D721Med (cell line): Measurements from ENCODE around the gene CTRL.

Source experiments
- DNase-seq: peaks from one replicate; pipeline ENCODE4 v3.0.0; 2011; ENCODE audit warnings: low spot score; ENCODE audit not compliant: insufficient read length
- FAIRE-seq: peaks from 2 replicates; lab custom pipeline; 2011; peaks lifted over from hg19 to GRCh38; lab: Jason Lieb, UNC
- CTCF ChIP-seq: IDR thresholded peaks from 2 replicates; pipeline ENCODE4 v1.5.1; 2012; ENCODE audit warnings: mild to moderate bottlenecking, control low read depth; ENCODE audit not compliant: insufficient read depth; ENCODE audit errors: missing control alignments

The CTRL gene

DNA sequence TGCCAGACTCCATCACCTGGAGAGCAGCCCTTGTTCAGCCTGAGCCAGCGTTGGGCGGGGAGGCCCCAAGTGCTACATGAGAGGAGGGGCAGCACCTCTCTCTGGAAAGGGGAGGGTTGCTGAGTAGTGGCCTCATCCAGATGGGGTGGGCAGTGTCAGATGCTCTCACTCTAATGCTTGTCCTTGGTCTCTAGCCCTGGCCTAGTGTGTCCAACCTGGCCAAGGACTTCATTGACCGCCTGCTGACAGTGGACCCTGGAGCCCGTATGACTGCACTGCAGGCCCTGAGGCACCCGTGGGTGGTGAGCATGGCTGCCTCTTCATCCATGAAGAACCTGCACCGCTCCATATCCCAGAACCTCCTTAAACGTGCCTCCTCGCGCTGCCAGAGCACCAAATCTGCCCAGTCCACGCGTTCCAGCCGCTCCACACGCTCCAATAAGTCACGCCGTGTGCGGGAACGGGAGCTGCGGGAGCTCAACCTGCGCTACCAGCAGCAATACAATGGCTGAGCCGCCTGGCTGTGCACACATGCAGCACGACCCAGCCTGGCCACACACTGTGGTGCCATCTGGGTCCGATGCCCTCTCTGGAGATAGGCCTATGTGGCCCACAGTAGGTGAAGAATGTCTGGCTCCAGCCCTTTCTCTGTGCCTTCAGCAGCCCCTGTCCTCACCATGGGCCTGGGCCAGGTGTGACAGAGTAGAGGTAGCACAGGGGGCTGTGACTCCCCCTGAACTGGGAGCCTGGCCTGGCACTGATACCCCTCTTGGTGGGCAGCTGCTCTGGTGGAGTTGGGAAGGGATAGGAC, 4.3 kb downstream of the CTRL start:
- DNase-seq: no peak
- no peak for TF ChIP-seq CTCF
- FAIRE-seq: no peak

- FAIRE-seq: no peak
- DNase-seq: no peak
Measured at GRCh38 chr16:67926181-67926750, 5.4 kb downstream of the CTRL start.

GRCh38 chr16:67924140-67924906, 7.3 kb downstream of the CTRL start:
- FAIRE-seq: no peak
- TF ChIP-seq CTCF: no peak
- DNase-seq: no peak

More at GRCh38 chr16:67926181-67926750, 5.4 kb downstream of the CTRL start:
- TF ChIP-seq CTCF: no peak

GRCh38 chr16:67923414-67924116, 8.1 kb downstream of the CTRL start:
- no peak for DNase-seq
- FAIRE-seq: no peak
- TF ChIP-seq CTCF: no peak

DNA sequence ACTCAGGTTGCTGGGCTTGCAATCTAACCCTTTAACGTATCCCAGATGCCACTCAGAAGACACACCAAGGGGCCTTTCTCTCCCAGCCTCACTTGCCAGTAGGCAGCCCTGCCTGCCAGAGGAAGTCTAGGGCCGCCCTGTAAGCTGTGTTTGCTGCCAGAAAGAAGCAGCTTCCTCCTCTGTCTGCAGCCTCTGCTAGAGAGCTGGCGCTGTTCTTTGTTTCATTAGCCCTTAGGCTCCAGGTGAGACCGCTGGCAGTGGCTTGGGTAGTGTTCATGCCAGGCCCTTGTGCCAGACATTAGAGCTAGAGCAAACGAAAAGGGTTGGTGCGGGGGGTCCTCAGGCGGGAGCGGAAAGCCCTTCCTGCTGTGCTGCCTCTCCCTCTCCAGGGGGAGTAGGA, 8.9 kb downstream of the CTRL start:
- no peak for TF ChIP-seq CTCF
- FAIRE-seq (no peak), DNase-seq (no peak)

- DNase-seq: no peak
- FAIRE-seq: no peak
Measured at GRCh38 chr16:67922221-67922620, 9.4 kb downstream of the CTRL start.

More at GRCh38 chr16:67922221-67922620, 9.4 kb downstream of the CTRL start:
- TF ChIP-seq CTCF: no peak
